ENCODE results near the gene MYG1. TPM values are rescaled to one million over a fixed set of nuclear protein-coding genes. Genes with fewer than 3 reads are reported as not detected.
A peak's percentile ranks its signal among the peaks of the same experiment; 100 is the strongest.

MYG1 gene
- total RNA-seq, 1 experiment from 2014 or later: 91.8 TPM

- DNase-seq: peak; percentile 94
- Histone ChIP-seq H2BK20ac (ENCODE audit: low read depth, low read length, poor library complexity, severe bottlenecking) (no peak within 1 kb of the TSS), H3K79me1 (ENCODE audit: insufficient read depth, low read depth, low read length, poor library complexity, severe bottlenecking) (peaks cover 3% of the 10 kb centered on the region), H3K56ac (ENCODE audit: insufficient read length, low read depth, low read length) (no peak within 1 kb of the TSS), H2BK5ac (ENCODE audit: insufficient read length, low read length) (no peak within 1 kb of the TSS), H2AK5ac (ENCODE audit: insufficient read length, low read length) (no peak within 1 kb of the TSS), H3K4me1 (ENCODE audit: insufficient read depth, low read length) (no peaks in the 10 kb centered on the region), H3K4ac (ENCODE audit: low read depth, low read length) (no peak within 1 kb of the TSS; the same call in 1 of the 2 replicates), H2BK120ac (ENCODE audit: low read depth, low read length, poor library complexity, severe bottlenecking) (no peak within 1 kb of the TSS), H2BK15ac (ENCODE audit: low read depth, low read length) (no peak within 1 kb of the TSS), H4K8ac (replicated peaks; ENCODE audit: insufficient read length, low read depth, low read length) (no peak within 1 kb of the TSS), H2AFZ (ENCODE audit: low read length) (peak within 1 kb of the TSS; percentile 93), H3K27me3 (ENCODE audit: insufficient read depth, low read length) (no peaks in the 10 kb centered on the region), H3K23ac (ENCODE audit: insufficient read length, low read depth, low read length) (no peak within 1 kb of the TSS), H2BK12ac (ENCODE audit: insufficient read length, low read depth, low read length) (no peak within 1 kb of the TSS), H4K20me1 (ENCODE audit: control insufficient read depth, insufficient read depth, insufficient read length) (no peaks in the 10 kb centered on the region), H4K5ac (ENCODE audit: insufficient read length, low read depth, low read length) (peak within 1 kb of the TSS; percentile 3), H3K79me2 (ENCODE audit: insufficient read depth, low read length) (peaks cover 5% of the 10 kb centered on the region; the same call in 1 of the 2 replicates), H3K18ac (ENCODE audit: insufficient read length, low read depth, low read length) (peak within 1 kb of the TSS; percentile 44), H4K91ac (ENCODE audit: insufficient read length, low read depth, low read length) (no peak within 1 kb of the TSS), H3K23me2 (ENCODE audit: insufficient read length, low read depth, low read length, poor library complexity, severe bottlenecking) (peaks cover 10% of the 10 kb centered on the region), H3K9me3 (ENCODE audit: control insufficient read depth, low read depth, low read length) (no peaks in the 10 kb centered on the region), H3K9ac (ENCODE audit: extremely low read depth, insufficient read length, low read length) (peak within 1 kb of the TSS; percentile 88), H3T11ph (ENCODE audit: low read length) (no peak within 1 kb of the TSS), H3K4me2 (ENCODE audit: insufficient read depth, insufficient read length, low read length) (peak within 1 kb of the TSS; percentile 70), H3K14ac (ENCODE audit: insufficient read depth, low read length) (peak within 1 kb of the TSS; percentile 18; the same call in 1 of the 2 replicates), H3K27ac (ENCODE audit: insufficient read length, low read depth, low read length) (no peak within 1 kb of the TSS)
- peaks cover under 1% of the 10 kb centered on the region; the same call in 1 of the 2 replicates for H3K27me3 Mint-ChIP-seq (ENCODE audit: low read depth)
- H3K36me3 Mint-ChIP-seq (ENCODE audit: insufficient read depth in 1 of 3, low read depth in 3 of 3): peaks cover 20 to 59% (median 53%) of the 10 kb centered on the region in 3 experiments
- no peaks in the 10 kb centered on the region; a peak in 1 of 5 replicates for H3K9me3 Mint-ChIP-seq
- peak within 1 kb of the TSS; percentile 99 for H3K4me3 Mint-ChIP-seq
- H3K27ac Mint-ChIP-seq: peak within 1 kb of the TSS; percentile 94 to 99 (median 98)
- H3K4me1 Mint-ChIP-seq: peaks cover 12 to 16% of the 10 kb centered on the region in 2 experiments
- TF ChIP-seq CTCF (conservative IDR thresholded peaks at IDR 0.05): no peak
- WGBS (ENCODE audit: extremely low coverage, insufficient read length, low lambda C conversion rate): no CpG with 5 or more reads among the region's 42 CpGs
Observed at GRCh38 chr12:53295070-53295890, 4.2 kb upstream of the MYG1 start, which contains the start of gene PFDN5. TSS of gene PFDN5 (plus strand) at chr12:53295542. CDS start at chr12:53295568, 26 bp downstream.

All from H9 (cell line).